HCT116 (cell line): ENCODE measurements around the gene CORO7. TPM values are rescaled to one million over a fixed set of nuclear protein-coding genes. Genes with fewer than 3 reads are reported as not detected.

Experiments used
- ATAC-seq: fragments of 200-7000 bp; cut with Tn5 transposase; 2 replicates; pipeline ENCODE4 v1.9.1; 2020; ENCODE audit warnings: mild to moderate bottlenecking, moderate library complexity
- BruUV-seq: library from RNA; stranded (reverse); fragments of 400-500 nt; replicated peaks from 2 replicates; lab custom pipeline; 2021; lab: Mats Ljungman, UMichigan
- CTCF ChIA-PET: fragments of 300-600 bp; sonication (Branson Sonifier 250); formaldehyde crosslinking; loops from one replicate; lab custom pipeline; 2021; ENCODE audit warnings: antibody characterized with exemption; lab: Charles Lee
- POLR2A ChIA-PET: fragments of 300-600, 350-600 bp; sonication (Branson Sonifier 250); formaldehyde crosslinking; loops from one replicate; lab custom pipeline; 2021; ENCODE audit warnings: antibody characterized with exemption; lab: Charles Lee
- RAD21 ChIA-PET, 2 experiments: fragments of 300-600 bp; sonication (Branson Sonifier 250); formaldehyde crosslinking; loops; one replicate each; lab custom pipeline; 2023; ENCODE audit warnings: low total read pairs in 2 of 2; ENCODE audit not compliant: uncharacterized antibody in 2 of 2, unreplicated experiment in 2 of 2, low non-redundant PET in 1 of 2; lab: Charles Lee
- DNase-seq: peaks from one replicate; pipeline ENCODE4 v3.0.0-alpha.2; 2010; ENCODE audit warnings: low read depth, low spot score
- H2AFZ ChIP-seq: fragments of 200-600 bp; shearing (Covaris generic), sonication (generic); 2 replicates; pipeline ENCODE4 v1.6.1; 2017; ENCODE audit warnings: low read depth, mixed run types, mixed read lengths, antibody characterized with exemption, low read length; ENCODE audit not compliant: poor library complexity, severe bottlenecking
- H3K27ac ChIP-seq: 2 replicates; pipeline ENCODE4 v1.5.1; 2012; ENCODE audit warnings: low read depth, low read length
- H3K27me3 ChIP-seq: fragments of 200-600 bp; sonication (generic); 2 replicates; pipeline ENCODE4 v1.6.1; 2016; ENCODE audit warnings: mixed run types, low read length, mixed read lengths; ENCODE audit not compliant: insufficient read depth
- H3K36me3 ChIP-seq, 2 experiments: fragments of 200-500 bp in 1 of 2; fragments of 200-600 bp in 1 of 2; sonication (Bioruptor generic) in 1 of 2; sonication (generic) in 1 of 2; 2 replicates each; pipeline versions ENCODE4 v1.5.1 to v1.6.1; 2014 to 2016; ENCODE audit warnings: low read length in 2 of 2, inconsistent platforms in 1 of 2, mixed read lengths in 1 of 2, mixed run types in 1 of 2; ENCODE audit not compliant: insufficient read depth in 2 of 2, control insufficient read depth in 1 of 2
- H3K4me1 ChIP-seq, 2 experiments: fragments of 200-600 bp in 1 of 2; sonication (generic) in 1 of 2; 2 replicates each; pipeline versions ENCODE4 v1.5.1 to v1.6.1; 2012 to 2017; ENCODE audit warnings: low read length in 2 of 2, inconsistent platforms in 1 of 2, mild to moderate bottlenecking in 1 of 2, mixed read lengths in 1 of 2, mixed run types in 1 of 2, moderate library complexity in 1 of 2; ENCODE audit not compliant: insufficient read depth in 2 of 2, control insufficient read depth in 1 of 2
- H3K4me2 ChIP-seq: fragments of 200-600 bp; sonication (generic); 2 replicates; pipeline ENCODE4 v1.6.1; 2017; ENCODE audit warnings: mixed run types, low read length, mixed read lengths
- H3K4me3 ChIP-seq, 2 experiments: fragments of 200-600 bp in 1 of 2; sonication (generic) in 1 of 2; replicated peaks in 1 of 2; 2 replicates each; pipeline ENCODE4 v1.5.1; 2011 to 2016; ENCODE audit warnings: low read length in 2 of 2, control low read depth in 1 of 2, low read depth in 1 of 2, mild to moderate bottlenecking in 1 of 2, mixed read lengths in 1 of 2, mixed run types in 1 of 2
- H3K79me2 ChIP-seq: fragments of 200-600 bp; sonication (generic); 2 replicates; pipeline ENCODE4 v1.6.1; 2017; ENCODE audit warnings: mild to moderate bottlenecking, mixed run types, low read length, moderate library complexity, mixed read lengths; ENCODE audit not compliant: insufficient read depth
- H3K9ac ChIP-seq: fragments of 200-600 bp; sonication (generic); 2 replicates; pipeline ENCODE4 v1.6.1; 2016; ENCODE audit warnings: low read length, mixed read lengths
- H3K9me2 ChIP-seq: fragments of 200-600 bp; sonication (generic), shearing (Covaris generic); 2 replicates; pipeline ENCODE4 v1.6.1; 2017; ENCODE audit warnings: mixed run types, mild to moderate bottlenecking, moderate library complexity; ENCODE audit not compliant: insufficient read depth
- H3K9me3 ChIP-seq, 2 experiments: fragments of 200-500 bp in 1 of 2; fragments of 200-600 bp in 1 of 2; sonication (Bioruptor generic) in 1 of 2; sonication (generic) in 1 of 2; 2 replicates each; pipeline ENCODE4 v1.6.1; 2014 to 2017; ENCODE audit warnings: low read length in 2 of 2, mixed read lengths in 2 of 2, inconsistent platforms in 1 of 2, low read depth in 1 of 2, mild to moderate bottlenecking in 1 of 2, mixed run types in 1 of 2, moderate library complexity in 1 of 2; ENCODE audit not compliant: control insufficient read depth in 1 of 2, insufficient read depth in 1 of 2
- H4K20me1 ChIP-seq: fragments of 200-600 bp; sonication (generic), shearing (Covaris generic); 2 replicates; pipeline ENCODE4 v1.6.1; 2017; ENCODE audit warnings: mixed run types, mild to moderate bottlenecking, moderate library complexity; ENCODE audit not compliant: insufficient read depth
- CBX3 ChIP-seq: IDR thresholded peaks from 2 replicates; pipeline ENCODE4 v1.6.1; 2012; ENCODE audit warnings: low read depth
- EGR1 ChIP-seq: IDR thresholded peaks from 2 replicates; pipeline ENCODE4 v1.6.1; 2012; ENCODE audit warnings: low read depth
- ELF1 ChIP-seq: IDR thresholded peaks from 2 replicates; pipeline ENCODE4 v1.6.1; 2012; ENCODE audit warnings: low read depth, borderline replicate concordance
- EZH2 ChIP-seq: fragments of 200-600 bp; sonication (generic); IDR thresholded peaks from 2 replicates; pipeline ENCODE4 v1.6.1; 2017; ENCODE audit warnings: antibody characterized with exemption, mixed run types
- EZH2phosphoT487 ChIP-seq: fragments of 200-600 bp; IDR thresholded peaks from 2 replicates; pipeline ENCODE4 v1.6.1; 2018; ENCODE audit warnings: antibody characterized with exemption, borderline replicate concordance
- FOSL1 ChIP-seq: IDR thresholded peaks from 2 replicates; pipeline ENCODE4 v1.6.1; 2012; ENCODE audit warnings: low read depth
- JUND ChIP-seq: IDR thresholded peaks from 2 replicates; pipeline ENCODE4 v1.6.1; 2012
- POLR2A ChIP-seq: IDR thresholded peaks from 2 replicates; pipeline ENCODE4 v1.7.0; 2011; ENCODE audit warnings: borderline replicate concordance; ENCODE audit not compliant: insufficient read depth, insufficient read length; ENCODE audit errors: extremely low read depth
- POLR2AphosphoS5 ChIP-seq: IDR thresholded peaks from 2 replicates; pipeline ENCODE4 v1.6.1; 2011; ENCODE audit warnings: mild to moderate bottlenecking, low read depth, low read length, moderate library complexity
- SP1 ChIP-seq: IDR thresholded peaks from 2 replicates; pipeline ENCODE4 v1.6.1; 2012; ENCODE audit warnings: low read depth
- YY1 ChIP-seq: IDR thresholded peaks from 2 replicates; pipeline ENCODE4 v1.6.1; 2011; ENCODE audit warnings: low read length, low read depth, moderate library complexity, mild to moderate bottlenecking; ENCODE audit not compliant: insufficient replicate concordance; ENCODE audit errors: extremely low read depth
- ZFX ChIP-seq: fragments of 450-650 bp; IDR thresholded peaks from 2 replicates; pipeline ENCODE4 v1.6.1; 2017
- ZNF274 ChIP-seq: fragments of 200-500 bp; sonication (Bioruptor generic); IDR thresholded peaks from 2 replicates; pipeline ENCODE4 v1.6.1; 2014; ENCODE audit warnings: mild to moderate bottlenecking, low read depth, low read length, inconsistent platforms
- intact Hi-C: fragments of 100-400 bp; cut with micrococcal nuclease; formaldehyde crosslinking; loops from 2 replicates; pipeline ENCODE4 v1.10.0; 2022
- total RNA-seq: library from RNA; stranded (reverse); gene quantifications from one replicate; pipeline ENCODE4 v1.2.1, GENCODE V29; 2021; ENCODE audit not compliant: unreplicated experiment
- TF ChIP-seq, protein P1 (sequence below), 3 experiments: fragments of 200-600 bp in 1 of 3; sonication (generic) in 1 of 3; IDR thresholded peaks in 2 of 3; conservative IDR thresholded peaks in 1 of 3; 2 replicates each; pipeline ENCODE4 v1.5.1; 2012 to 2017; ENCODE audit warnings: low read depth in 2 of 3, low read length in 2 of 3, antibody characterized with exemption in 1 of 3, borderline replicate concordance in 1 of 3, control low read depth in 1 of 3, mild to moderate bottlenecking in 1 of 3, mixed read lengths in 1 of 3, mixed run types in 1 of 3, moderate library complexity in 1 of 3; ENCODE audit not compliant: insufficient read depth in 1 of 3
- TF ChIP-seq, protein P2 (sequence below): IDR thresholded peaks from 2 replicates; pipeline ENCODE4 v1.6.1; 2012; ENCODE audit warnings: low read depth
- TF ChIP-seq, protein P3 (sequence below): IDR thresholded peaks from 2 replicates; pipeline ENCODE4 v1.6.1; 2012
- TF ChIP-seq, protein P4 (sequence below): IDR thresholded peaks from 2 replicates; pipeline ENCODE4 v1.6.1; 2011; ENCODE audit warnings: mild to moderate bottlenecking, low read length, moderate library complexity; ENCODE audit not compliant: insufficient replicate concordance; ENCODE audit errors: extremely low read depth

CORO7 gene
- total RNA-seq, 1 experiment from 2014 or later = 21.3 TPM

DNA sequence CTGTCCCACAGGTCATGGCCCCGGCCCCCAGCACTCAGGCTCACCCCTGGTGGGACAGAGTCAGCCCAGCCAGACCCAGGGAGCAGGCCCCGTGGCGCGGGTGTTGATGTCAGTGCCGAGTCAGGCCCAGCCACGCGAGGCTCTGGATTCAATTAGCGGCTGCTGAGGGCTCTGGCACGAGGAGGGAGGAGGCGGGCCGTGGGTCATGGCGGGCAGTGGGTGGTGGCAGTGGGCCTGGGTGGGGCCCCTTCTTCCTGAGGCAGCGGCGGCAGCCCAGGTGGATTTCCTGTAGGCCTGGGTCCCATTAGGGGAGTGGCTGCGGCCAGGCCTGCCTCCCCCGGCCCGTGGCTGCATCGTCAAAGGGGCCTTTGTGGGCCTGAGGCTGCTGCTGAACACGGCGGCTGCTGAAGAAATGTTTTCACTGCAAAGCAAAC, 31.9 kb downstream of the CORO7 start:
- no peak overlapping the region for H2AFZ ChIP-seq
- no peak for ATAC-seq
- ChIA-PET RAD21 (no interaction called here), POLR2A (no interaction called here), CTCF (no interaction called here)
- no peaks in the 10 kb centered on the region for H3K36me3 ChIP-seq
- H3K4me1 ChIP-seq = peaks cover 0 to 3% of the 10 kb centered on the region in 2 experiments; a peak in 1 of 4 replicates
- no peak overlapping the region for H3K4me3 ChIP-seq
- TF ChIP-seq POLR2A = no peak
- TF ChIP-seq ELF1 = no peak
- no peak for TF ChIP-seq FOSL1
- no peak for TF ChIP-seq EZH2phosphoT487
- TF ChIP-seq, protein P1, sequence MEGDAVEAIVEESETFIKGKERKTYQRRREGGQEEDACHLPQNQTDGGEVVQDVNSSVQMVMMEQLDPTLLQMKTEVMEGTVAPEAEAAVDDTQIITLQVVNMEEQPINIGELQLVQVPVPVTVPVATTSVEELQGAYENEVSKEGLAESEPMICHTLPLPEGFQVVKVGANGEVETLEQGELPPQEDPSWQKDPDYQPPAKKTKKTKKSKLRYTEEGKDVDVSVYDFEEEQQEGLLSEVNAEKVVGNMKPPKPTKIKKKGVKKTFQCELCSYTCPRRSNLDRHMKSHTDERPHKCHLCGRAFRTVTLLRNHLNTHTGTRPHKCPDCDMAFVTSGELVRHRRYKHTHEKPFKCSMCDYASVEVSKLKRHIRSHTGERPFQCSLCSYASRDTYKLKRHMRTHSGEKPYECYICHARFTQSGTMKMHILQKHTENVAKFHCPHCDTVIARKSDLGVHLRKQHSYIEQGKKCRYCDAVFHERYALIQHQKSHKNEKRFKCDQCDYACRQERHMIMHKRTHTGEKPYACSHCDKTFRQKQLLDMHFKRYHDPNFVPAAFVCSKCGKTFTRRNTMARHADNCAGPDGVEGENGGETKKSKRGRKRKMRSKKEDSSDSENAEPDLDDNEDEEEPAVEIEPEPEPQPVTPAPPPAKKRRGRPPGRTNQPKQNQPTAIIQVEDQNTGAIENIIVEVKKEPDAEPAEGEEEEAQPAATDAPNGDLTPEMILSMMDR (IDR thresholded peaks at IDR 0.05 in 2 of 3, conservative IDR thresholded peaks at IDR 0.05 in 1 of 3; ENCODE audit: borderline replicate concordance in 1 of 3, insufficient read depth in 1 of 3, low read depth in 2 of 3, low read length in 2 of 3) = no peak
- no peak for TF ChIP-seq YY1
- no peak for TF ChIP-seq EZH2
- TF ChIP-seq, protein P2, sequence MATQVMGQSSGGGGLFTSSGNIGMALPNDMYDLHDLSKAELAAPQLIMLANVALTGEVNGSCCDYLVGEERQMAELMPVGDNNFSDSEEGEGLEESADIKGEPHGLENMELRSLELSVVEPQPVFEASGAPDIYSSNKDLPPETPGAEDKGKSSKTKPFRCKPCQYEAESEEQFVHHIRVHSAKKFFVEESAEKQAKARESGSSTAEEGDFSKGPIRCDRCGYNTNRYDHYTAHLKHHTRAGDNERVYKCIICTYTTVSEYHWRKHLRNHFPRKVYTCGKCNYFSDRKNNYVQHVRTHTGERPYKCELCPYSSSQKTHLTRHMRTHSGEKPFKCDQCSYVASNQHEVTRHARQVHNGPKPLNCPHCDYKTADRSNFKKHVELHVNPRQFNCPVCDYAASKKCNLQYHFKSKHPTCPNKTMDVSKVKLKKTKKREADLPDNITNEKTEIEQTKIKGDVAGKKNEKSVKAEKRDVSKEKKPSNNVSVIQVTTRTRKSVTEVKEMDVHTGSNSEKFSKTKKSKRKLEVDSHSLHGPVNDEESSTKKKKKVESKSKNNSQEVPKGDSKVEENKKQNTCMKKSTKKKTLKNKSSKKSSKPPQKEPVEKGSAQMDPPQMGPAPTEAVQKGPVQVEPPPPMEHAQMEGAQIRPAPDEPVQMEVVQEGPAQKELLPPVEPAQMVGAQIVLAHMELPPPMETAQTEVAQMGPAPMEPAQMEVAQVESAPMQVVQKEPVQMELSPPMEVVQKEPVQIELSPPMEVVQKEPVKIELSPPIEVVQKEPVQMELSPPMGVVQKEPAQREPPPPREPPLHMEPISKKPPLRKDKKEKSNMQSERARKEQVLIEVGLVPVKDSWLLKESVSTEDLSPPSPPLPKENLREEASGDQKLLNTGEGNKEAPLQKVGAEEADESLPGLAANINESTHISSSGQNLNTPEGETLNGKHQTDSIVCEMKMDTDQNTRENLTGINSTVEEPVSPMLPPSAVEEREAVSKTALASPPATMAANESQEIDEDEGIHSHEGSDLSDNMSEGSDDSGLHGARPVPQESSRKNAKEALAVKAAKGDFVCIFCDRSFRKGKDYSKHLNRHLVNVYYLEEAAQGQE = no peak
- no peak for TF ChIP-seq EGR1
- TF ChIP-seq, protein P3, sequence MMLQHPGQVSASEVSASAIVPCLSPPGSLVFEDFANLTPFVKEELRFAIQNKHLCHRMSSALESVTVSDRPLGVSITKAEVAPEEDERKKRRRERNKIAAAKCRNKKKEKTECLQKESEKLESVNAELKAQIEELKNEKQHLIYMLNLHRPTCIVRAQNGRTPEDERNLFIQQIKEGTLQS = no peak
- no peak for TF ChIP-seq CBX3
- no peak for TF ChIP-seq JUND
- TF ChIP-seq ZNF274 = no peak
- TF ChIP-seq, protein P4, sequence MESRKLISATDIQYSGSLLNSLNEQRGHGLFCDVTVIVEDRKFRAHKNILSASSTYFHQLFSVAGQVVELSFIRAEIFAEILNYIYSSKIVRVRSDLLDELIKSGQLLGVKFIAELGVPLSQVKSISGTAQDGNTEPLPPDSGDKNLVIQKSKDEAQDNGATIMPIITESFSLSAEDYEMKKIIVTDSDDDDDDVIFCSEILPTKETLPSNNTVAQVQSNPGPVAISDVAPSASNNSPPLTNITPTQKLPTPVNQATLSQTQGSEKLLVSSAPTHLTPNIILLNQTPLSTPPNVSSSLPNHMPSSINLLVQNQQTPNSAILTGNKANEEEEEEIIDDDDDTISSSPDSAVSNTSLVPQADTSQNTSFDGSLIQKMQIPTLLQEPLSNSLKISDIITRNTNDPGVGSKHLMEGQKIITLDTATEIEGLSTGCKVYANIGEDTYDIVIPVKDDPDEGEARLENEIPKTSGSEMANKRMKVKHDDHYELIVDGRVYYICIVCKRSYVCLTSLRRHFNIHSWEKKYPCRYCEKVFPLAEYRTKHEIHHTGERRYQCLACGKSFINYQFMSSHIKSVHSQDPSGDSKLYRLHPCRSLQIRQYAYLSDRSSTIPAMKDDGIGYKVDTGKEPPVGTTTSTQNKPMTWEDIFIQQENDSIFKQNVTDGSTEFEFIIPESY = no peak
- TF ChIP-seq ZFX = no peak
- no peak for TF ChIP-seq SP1
- TF ChIP-seq POLR2AphosphoS5 = no peak
- H4K20me1 ChIP-seq = no peaks in the 10 kb centered on the region
- no peaks in the 10 kb centered on the region for H3K27me3 ChIP-seq
- DNase-seq = no peak
- H3K4me2 ChIP-seq = no peak overlapping the region
- intact Hi-C loops = no loop called here
- H3K9ac ChIP-seq = no peak overlapping the region
- no peaks in the 10 kb centered on the region for H3K9me3 ChIP-seq
- no peaks in the 10 kb centered on the region for H3K9me2 ChIP-seq
- H3K79me2 ChIP-seq = no peaks in the 10 kb centered on the region
- no peak overlapping the region for H3K27ac ChIP-seq
- BruUV-seq = no TSS peak
